Measurements from ENCODE around the gene DOK1.

The DOK1 gene

DNA sequence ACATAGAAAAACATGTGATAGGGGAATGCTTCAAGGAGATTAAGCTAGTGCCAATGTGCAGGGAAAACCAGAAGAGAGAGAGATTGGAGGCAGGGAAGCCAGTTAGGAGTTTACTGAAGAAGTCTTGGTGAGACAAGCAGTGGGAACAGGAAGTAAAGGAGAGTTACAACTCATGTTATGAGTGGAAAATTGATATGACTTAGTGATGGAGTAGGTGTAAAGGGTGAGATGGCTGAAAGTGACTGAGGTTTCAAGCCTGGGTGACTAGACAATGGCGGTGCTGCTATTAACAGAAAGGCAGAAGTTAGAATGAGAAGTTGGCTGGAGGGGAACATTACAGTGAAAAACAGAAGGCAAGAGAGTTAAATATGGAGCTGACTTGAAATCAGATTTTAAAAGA is 16.5 kb downstream of the DOK1 start:
- DNase-seq (ENCODE audit: low read depth) = no peak

- DNase-seq (ENCODE audit: low read depth) = no peak
Measured at GRCh38 chr2:74572178-74572925, 17.8 kb downstream of the DOK1 start.

DNA sequence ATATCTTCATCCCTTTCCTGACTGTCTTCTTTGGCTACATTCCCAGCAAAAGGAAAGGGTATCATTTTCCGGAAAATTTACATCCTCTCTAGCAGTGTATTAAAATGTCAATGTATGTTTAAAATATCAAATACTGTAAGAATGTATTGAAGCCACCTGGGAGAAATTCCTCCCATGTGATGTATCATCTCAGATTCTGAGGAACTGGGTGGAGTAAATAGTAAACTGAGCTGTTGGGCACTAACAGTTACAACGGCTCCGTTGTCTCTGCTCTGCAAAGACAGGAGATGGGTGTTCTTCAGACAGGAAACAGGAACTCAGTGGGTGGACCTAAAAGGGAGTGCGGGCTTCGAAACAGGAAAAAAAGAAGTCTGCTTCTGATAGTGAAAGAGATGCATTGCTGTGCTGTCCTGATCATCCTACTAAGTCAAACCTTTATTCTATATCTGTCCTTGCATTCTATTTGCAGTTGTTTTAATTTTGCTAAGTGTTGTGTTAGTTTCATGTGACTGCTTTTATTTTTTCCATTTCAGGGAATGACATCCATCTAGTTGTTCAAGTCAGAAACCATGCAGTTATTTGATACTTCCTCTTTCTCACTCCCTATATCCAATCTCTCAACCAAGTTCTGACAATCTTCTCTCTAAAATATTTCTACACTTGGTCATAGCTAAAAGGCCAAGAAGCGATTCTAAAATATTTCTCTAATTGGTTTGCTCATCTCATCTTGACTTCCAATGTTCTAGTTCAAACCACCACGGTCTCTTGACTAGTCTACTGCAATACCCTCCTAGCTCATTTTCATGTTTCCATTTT is 19.4 kb downstream of the DOK1 start:
- no peak for DNase-seq (ENCODE audit: low read depth)

DNA sequence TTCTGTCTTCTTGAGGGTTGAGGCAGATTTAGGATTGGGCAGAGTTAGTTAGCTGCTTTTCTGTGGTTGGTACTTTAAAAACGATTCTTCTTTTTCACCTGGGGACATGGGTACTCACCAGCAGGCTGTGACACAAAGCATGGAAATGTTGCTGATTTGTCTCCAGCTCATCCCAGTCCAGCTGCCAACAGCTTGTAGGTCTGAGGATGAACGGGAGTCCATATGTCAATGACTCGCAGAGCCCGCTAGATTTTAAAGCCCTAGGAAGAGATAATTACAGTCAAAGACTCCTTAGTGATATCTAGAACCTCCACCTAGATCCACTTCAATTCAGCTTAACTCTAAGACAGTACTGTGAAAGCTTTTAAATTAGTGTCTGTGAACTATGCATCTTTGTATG is 20.8 kb downstream of the DOK1 start:
- no peak for DNase-seq (ENCODE audit: low read depth)

DNA sequence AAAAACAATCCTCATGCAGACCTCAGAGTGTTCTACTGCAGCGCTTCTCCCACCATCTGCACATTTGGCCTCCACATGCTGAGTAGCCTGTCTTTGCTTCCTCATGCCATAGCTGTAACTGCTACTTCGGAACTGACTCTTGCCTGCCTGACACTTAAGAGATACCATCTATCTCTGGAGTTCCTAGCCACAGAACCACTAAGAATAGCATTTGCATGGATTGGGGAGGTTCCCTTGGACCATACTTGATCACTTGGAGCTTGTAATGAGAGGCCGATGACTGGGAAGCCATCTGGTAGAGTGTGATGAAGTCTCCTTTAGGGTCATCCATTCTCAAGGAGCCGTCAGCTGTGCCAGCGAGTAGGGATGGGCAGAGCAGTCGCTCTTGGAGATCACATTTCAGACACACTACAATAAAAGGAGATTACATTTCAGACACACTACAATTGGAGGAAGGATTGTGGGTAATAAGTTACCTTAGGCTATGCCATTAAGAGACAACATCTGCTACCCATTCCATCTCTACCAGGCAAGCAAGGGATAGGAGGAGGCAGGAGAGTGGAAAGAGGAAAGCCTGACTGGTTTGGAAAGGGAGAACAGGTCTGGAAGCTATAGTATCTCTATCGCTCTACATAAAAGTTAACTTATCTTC is 21.8 kb downstream of the DOK1 start:
- DNase-seq (ENCODE audit: low read depth) = peak; percentile 81

GRCh38 chr2:74576863-74577229 is 22.3 kb downstream of the DOK1 start:
- DNase-seq (ENCODE audit: low read depth) = peak; percentile 94

- DNase-seq (ENCODE audit: low read depth) = no peak
Measured at GRCh38 chr2:74577448-74577847, 22.9 kb downstream of the DOK1 start.

DNA sequence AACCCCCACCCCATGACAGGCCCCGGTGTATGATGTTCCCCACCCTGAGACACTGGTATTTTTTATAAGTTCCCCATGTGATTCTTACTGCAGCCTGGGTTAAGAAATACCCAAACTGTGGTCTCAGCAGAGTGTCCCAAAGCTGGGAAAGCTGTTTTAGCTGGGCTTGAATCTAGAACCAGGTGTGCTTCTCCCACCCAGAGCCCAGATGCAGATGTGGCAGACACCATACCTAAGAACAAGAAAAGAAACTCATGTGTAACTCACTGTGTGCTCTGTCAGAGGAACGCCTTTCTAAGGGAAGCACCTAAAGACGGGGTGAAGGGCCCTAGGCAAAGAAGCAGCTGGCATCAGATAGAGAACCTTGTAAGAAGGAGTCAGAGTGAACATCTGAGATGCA is 23.9 kb downstream of the DOK1 start:
- no peak for DNase-seq (ENCODE audit: low read depth)

DNA sequence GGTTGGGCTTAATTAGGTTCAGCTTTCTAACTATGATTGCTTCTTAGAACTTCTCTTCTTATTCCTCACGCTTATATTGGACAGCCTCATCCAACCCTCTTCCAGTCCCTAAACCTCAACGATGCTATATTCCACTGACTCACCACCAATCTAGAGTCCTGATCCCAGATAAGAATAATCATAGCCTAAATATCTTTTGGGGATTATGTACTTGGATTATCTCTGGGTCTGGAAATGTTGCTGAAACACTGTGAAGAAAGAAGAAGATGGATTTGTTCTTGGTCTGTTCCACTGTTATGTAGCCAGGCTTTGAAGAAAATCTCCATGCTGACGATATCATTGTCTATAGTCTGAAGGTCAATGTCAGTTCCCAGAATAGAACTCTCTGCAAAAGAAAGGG is 26.9 kb downstream of the DOK1 start:
- no peak for DNase-seq (ENCODE audit: low read depth)

DNA sequence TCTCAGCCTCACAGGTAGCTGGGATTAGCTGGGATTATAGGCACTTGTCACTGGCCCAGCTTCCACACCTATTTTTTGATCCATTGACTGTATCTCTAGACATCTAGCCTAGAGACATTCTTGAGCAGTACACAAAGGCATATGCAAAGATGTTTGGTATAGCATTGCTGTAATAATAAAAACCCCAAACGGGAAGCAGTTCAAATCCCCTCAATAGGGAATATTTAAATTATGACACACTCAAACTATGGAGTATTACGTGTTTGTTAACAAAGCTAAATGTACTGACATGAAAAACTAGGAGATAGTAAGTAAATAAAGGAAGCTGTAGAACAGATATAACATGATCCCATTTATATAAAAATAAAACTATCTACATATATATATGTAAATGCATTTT is 27.7 kb downstream of the DOK1 start:
- no peak for DNase-seq (ENCODE audit: low read depth)

GRCh38 chr2:74583504-74583903 is 29.0 kb downstream of the DOK1 start:
- DNase-seq (ENCODE audit: low read depth) = no peak

- no peak for DNase-seq (ENCODE audit: low read depth)
Measured at GRCh38 chr2:74584088-74584645, 29.6 kb downstream of the DOK1 start.

DNA sequence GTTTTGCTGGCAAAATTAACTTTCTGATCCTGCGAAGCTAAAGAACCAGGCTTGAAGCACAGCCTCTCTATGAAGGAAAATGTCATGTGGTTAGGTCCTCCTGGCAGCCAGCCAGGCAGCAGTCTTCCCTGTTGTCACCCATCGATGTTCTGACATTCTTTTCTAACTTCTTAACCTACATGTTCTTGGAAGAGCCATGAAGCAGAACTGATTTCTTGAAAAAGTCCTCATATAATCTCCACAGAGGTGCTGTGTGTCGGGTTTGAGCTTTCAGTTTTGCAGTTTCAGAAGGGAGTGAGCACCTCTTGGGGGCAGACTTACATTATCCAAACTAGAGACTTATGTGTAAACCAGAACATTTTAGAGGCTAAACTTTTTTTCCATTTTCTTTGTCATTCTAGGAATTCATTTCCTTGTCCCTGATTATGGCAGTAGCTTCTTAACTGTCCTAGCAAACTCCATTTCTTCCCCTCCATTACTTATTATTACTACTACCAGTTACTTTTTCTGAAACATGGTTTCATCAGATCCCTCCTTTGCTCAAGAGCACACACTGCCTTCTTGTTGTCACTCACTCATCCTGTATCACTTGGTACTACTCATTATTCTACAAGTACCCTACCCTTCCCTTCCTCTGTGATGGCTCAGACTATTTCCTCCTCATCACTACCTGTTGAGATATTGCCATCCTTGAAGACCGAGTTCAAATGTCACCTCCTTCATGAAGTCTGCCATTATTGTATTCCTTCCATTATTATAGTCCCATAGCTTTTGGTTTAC is 31.1 kb downstream of the DOK1 start:
- DNase-seq (ENCODE audit: low read depth) = no peak

DNA sequence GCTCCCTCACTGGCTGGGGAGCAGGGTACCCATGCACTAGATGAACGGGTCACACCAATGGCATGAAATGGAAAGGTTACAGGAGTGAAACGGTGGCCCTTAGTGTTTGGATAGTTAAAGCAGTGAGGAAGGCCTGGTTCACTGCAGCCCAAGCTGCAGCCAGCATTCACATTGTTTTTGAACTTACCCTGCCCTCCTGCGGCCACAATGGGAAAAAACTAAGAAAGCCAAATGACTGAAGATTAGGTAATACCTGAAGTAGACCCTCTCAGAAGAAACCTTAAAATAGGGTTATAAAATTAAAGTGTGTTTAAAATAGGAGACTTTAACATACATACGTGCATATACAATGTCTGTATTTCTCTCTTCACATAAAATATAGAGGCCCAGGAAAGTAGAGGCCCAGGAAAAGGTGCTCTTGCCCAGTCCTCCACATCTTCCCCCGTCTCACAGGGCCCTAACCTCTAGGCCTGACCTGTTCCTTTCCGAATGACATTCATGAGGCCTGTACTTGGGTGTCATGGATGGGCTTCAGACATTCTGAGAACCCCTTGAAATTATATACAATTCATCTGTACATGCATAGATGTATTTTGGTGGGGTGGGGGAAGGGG is 33.3 kb downstream of the DOK1 start:
- no peak for DNase-seq (ENCODE audit: low read depth)

DNA sequence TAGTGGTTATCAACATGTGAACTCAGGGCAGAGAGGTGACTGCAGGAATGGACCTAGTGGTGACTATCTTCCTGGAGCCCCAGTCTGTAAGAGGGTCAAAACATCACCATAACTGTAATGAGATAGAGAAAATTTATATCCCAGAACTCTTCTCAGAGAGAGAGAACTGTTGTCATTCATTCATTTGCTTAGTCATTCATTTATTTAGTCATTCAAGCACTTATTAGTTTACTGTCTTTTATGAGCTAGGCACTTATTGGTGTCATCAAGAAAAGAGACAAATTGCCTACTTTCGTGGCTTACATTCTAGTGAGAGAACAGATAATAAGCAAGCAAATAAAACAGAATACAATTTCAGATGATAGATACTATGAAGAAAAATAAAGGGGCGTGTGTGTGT is 34.1 kb downstream of the DOK1 start:
- no peak for DNase-seq (ENCODE audit: low read depth)

DNA sequence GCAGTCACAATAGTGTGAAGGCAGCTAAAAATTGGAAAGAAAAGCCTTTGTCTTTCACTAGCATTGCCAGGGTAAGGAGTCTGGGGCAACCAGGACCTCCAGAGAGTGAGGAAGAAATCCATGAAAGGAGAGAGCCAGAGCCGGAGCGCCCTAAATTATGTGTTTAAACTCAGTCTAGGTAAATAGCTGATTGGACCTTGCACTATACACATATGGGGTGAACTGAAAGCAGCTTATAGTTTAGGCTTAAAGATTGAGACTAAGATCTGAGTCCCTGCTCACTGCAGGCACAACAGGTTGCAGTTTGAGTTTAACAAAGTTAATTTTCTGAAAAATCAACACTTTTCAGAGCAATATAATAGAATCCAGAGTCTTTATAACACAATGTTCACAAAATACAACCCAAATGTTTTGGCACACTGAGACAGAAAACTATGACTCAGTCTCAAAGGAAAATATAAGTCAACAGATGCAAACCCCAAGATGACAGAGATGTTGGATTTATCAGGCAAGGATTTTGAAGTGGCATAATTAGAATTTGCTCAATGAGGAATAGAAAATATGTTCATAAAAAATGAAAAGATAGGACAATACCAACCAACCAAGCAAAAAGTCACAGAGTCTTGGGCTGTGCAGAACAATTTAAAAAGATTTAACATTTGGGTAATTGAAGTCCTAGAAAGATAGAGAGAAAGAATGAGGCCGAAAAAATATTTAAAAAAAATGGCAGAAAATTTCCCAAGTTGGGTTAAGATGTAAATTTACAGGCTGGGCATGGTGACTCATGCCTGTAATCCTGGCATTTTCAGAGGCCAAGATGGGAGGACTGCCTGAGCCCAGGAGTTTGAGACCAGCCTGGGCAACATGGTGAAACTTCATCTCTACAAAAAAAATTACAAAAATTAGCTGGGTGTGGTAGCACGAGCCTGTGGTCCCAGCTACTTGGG is 39.6 kb downstream of the DOK1 start:
- DNase-seq (ENCODE audit: low read depth) = no peak

- DNase-seq (ENCODE audit: low read depth) = no peak
Measured at GRCh38 chr2:74596584-74596983, 42.1 kb downstream of the DOK1 start.

DNA sequence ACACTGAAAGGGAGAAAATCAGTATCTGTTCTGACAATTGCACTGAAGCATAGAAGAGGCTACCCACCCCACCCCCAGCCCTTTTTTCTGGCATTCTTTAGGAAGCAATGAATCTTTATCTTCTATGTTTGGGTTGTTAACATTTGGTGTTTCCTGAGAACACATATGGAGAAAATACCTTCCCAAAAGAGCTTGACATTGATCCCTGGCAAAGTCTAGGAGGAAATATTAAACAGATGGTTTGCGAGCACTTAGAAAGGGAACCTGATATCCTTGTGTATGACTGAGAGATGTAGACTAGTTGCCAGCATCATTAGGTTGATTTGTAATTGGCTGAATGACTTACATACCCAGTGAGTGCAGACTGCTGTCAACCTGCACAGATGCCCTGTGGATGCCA is 42.9 kb downstream of the DOK1 start:
- no peak for DNase-seq (ENCODE audit: low read depth)

DNA sequence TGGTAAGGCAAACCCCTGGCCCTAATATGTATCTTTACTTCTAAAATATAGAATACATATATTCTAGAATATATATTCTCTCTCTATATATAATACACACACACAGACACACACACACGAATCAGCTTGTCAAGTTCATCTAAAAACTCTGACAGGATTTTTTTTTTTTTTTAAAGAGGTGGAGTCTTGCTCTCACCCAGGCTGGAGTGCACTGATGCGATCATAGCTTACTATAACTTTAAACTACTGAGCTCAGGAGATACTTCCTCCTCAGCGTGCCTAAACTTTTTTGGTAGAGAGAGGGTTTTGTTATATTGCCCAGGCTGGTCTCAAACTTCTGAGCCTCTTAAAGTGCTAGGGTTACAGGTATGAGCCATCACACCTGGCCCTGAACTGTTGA is 45.2 kb downstream of the DOK1 start:
- DNase-seq (ENCODE audit: low read depth) = no peak

GRCh38 chr2:74602586-74603281 is 48.2 kb downstream of the DOK1 start:
- DNase-seq (ENCODE audit: low read depth) = peak; percentile 59
